K562 (cell line): ENCODE results near the gene ERGIC1. TPM values are rescaled to one million over a fixed set of nuclear protein-coding genes. Genes with fewer than 3 reads are reported as not detected.

ENCODE experiments used
- ARID2 ChIP-seq: fragments of 450-650 bp; IDR thresholded peaks from 2 replicates; pipeline ENCODE4 v1.6.1; 2017; ENCODE audit warnings: antibody characterized with exemption, mild to moderate bottlenecking
- ESRRA ChIP-seq: fragments of 450-650 bp; IDR thresholded peaks from 2 replicates; pipeline ENCODE4 v1.6.1; 2014; ENCODE audit warnings: low read depth, mild to moderate bottlenecking, moderate library complexity, borderline replicate concordance
- HIVEP1 ChIP-seq: fragments of 250-450 bp; sonication (Bioruptor Pico); IDR thresholded peaks from 2 replicates; pipeline ENCODE4 v1.4.0; 2020; ENCODE audit warnings: mild to moderate bottlenecking
- JUND ChIP-seq, 2 experiments: IDR thresholded peaks; 2 replicates in 1 of 2; 3 replicates in 1 of 2; pipeline ENCODE4 v1.6.1; 2011; ENCODE audit warnings: borderline replicate concordance in 2 of 2, low read depth in 2 of 2, low read length in 2 of 2, improper control_type of control experiment in 1 of 2, missing biosample characterization in 1 of 2, missing genetic modification characterization in 1 of 2, missing genetic modification reagents in 1 of 2
- PHF21A ChIP-seq: fragments of 450-650 bp; IDR thresholded peaks from 2 replicates; pipeline ENCODE4 v1.6.1; 2017; ENCODE audit warnings: low read depth, borderline replicate concordance
- POLR2G ChIP-seq: fragments of 200-400 bp; formaldehyde crosslinking; IDR thresholded peaks from 2 replicates; pipeline ENCODE4 v1.6.1; 2017; ENCODE audit warnings: low read depth, mild to moderate bottlenecking, antibody characterized with exemption, low read length, moderate library complexity
- PTTG1 ChIP-seq: fragments of 450-650 bp; IDR thresholded peaks from 2 replicates; pipeline ENCODE4 v1.6.1; 2016; ENCODE audit warnings: low read depth, mild to moderate bottlenecking, missing genetic modification characterization, missing compliant biosample characterization
- SIN3A ChIP-seq, 2 experiments: fragments of 150-350 bp in 1 of 2; IDR thresholded peaks; 2 replicates each; pipeline ENCODE4 v1.6.1; 2011 to 2016; ENCODE audit warnings: borderline replicate concordance in 2 of 2, low read depth in 2 of 2, low read length in 2 of 2, mild to moderate bottlenecking in 2 of 2, moderate library complexity in 2 of 2; ENCODE audit not compliant: control insufficient read depth in 1 of 2
- polyA plus RNA-seq, 8 experiments: library from polyadenylated mRNA; depleted of rRNA in 4 of 8; stranded (reverse) in 5 of 8; unstranded in 3 of 8; fragments of >200 nt; fragmentation: Nextera tagmentation in 2 of 8; fragmentation: Illumina TruSeq in 1 of 8; extraction: Ambion mirVana in 2 of 8; extraction: Trizol in 1 of 8; gene quantifications; 2 replicates each; pipeline versions ENCODE4 v1.2.1 to v1.2.3, GENCODE V29; 2011 to 2014; ENCODE audit warnings: inconsistent platforms in 1 of 8, missing spikeins in 1 of 8
- total RNA-seq, 7 experiments: library from RNA; depleted of rRNA in 6 of 7; stranded (reverse); fragments of >200 nt in 6 of 7; fragmentation: Illumina TruSeq in 2 of 7; extraction: Trizol in 2 of 7; gene quantifications; 2 replicates each; pipeline versions ENCODE4 v1.2.1 to v1.2.3, GENCODE V29; 2011 to 2021; ENCODE audit warnings: low replicate concordance in 1 of 7
- TF ChIP-seq, protein P1 (sequence below), 2 experiments: fragments of 450-650 bp; IDR thresholded peaks; 2 replicates each; pipeline ENCODE4 v1.6.1; 2016; ENCODE audit warnings: mild to moderate bottlenecking in 2 of 2, borderline replicate concordance in 1 of 2, low read depth in 1 of 2, moderate library complexity in 1 of 2
- TF ChIP-seq, protein P2 (sequence below): fragments of 250-450 bp; sonication (Bioruptor Pico); IDR thresholded peaks from 2 replicates; pipeline ENCODE4 v1.4.0; 2020

The ERGIC1 gene
- total and polyA plus RNA-seq, 9 of the 15 experiments (the other 6 are each of a cell fraction or from before 2014, with no cell fraction given), result 5.5 to 68.4 (median 36.4) TPM

GRCh38 chr5:172872997-172873491, 39.0 kb downstream of the ERGIC1 start (continued):
- TF ChIP-seq, protein P1, sequence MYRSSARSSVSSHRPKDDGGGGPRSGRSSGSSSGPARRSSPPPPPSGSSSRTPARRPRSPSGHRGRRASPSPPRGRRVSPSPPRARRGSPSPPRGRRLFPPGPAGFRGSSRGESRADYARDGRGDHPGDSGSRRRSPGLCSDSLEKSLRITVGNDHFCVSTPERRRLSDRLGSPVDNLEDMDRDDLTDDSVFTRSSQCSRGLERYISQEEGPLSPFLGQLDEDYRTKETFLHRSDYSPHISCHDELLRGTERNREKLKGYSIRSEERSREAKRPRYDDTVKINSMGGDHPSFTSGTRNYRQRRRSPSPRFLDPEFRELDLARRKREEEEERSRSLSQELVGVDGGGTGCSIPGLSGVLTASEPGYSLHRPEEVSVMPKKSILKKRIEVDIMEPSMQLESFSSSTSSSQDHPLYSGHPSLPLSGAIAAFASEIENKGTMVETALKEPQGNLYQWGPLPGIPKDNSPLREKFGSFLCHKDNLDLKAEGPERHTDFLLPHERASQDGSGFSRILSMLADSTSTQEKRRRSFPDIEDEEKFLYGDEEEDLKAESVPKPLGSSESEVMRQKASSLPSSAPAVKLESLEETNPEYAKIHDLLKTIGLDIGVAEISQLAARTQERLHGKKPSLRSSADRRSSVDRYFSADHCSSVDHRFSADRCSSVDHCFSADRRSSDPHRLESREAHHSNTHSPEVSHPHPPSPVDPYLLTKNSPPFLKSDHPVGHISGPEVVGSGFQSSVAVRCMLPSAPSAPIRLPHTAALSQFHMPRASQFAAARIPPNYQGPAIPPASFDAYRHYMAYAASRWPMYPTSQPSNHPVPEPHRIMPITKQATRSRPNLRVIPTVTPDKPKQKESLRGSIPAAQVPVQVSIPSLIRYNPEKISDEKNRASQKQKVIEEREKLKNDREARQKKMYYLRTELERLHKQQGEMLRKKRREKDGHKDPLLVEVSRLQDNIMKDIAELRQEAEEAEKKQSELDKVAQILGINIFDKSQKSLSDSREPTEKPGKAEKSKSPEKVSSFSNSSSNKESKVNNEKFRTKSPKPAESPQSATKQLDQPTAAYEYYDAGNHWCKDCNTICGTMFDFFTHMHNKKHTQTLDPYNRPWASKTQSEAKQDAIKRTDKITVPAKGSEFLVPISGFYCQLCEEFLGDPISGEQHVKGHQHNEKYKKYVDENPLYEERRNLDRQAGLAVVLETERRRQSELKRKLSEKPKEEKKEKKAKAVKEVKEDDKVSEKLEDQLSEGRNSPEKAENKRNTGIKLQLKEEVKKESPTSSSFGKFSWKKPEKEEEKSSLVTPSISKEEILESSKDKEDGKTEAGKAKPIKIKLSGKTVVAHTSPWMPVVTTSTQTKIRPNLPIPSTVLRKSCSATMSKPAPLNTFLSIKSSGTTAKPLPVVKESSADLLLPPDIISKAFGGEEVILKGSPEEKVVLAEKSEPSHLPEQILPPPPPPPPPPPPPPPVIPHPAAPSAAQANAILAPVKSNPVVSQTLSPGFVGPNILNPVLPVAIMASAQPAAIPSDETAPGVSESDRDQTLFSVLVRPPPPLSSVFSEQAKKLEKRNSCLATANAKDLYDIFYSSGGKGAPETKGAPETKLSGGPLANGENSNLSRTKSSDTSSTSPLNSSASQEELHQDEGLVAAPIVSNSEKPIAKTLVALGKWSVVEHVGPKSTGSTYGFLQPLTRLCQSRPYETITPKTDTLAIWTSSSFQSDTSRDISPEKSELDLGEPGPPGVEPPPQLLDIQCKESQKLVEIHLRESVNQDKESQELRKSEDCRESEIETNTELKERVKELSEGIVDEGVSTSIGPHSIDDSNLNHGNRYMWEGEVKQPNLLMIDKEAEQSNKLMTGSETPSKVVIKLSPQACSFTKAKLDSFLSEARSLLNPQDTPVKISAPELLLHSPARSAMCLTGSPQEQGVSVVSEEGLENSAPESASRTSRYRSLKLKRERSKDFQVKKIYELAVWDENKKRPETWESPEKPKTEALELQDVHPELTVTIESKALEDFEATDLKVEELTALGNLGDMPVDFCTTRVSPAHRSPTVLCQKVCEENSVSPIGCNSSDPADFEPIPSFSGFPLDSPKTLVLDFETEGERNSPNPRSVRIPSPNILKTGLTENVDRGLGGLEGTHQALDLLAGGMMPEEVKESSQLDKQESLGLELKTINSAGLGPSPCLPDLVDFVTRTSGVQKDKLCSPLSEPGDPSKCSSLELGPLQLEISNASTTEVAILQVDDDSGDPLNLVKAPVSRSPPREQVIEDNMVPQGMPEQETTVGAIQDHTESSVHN (IDR thresholded peaks at IDR 0.05; ENCODE audit: borderline replicate concordance in 1 of 2, low read depth in 1 of 2), result no peak
- TF ChIP-seq SIN3A (IDR thresholded peaks at IDR 0.05; ENCODE audit: borderline replicate concordance in 2 of 2, control insufficient read depth in 1 of 2, low read depth in 2 of 2, low read length in 2 of 2) (no peak), HIVEP1 (no peak), POLR2G (no peak), JUND (IDR thresholded peaks at IDR 0.05; ENCODE audit: borderline replicate concordance, low read depth, low read length) (no peak), JUND (tag; IDR thresholded peaks at IDR 0.05; ENCODE audit: borderline replicate concordance, low read depth, low read length) (no peak), ESRRA (no peak), ARID2 (no peak), PTTG1 (tag) (no peak), PHF21A (no peak)
- TF ChIP-seq, protein P2, sequence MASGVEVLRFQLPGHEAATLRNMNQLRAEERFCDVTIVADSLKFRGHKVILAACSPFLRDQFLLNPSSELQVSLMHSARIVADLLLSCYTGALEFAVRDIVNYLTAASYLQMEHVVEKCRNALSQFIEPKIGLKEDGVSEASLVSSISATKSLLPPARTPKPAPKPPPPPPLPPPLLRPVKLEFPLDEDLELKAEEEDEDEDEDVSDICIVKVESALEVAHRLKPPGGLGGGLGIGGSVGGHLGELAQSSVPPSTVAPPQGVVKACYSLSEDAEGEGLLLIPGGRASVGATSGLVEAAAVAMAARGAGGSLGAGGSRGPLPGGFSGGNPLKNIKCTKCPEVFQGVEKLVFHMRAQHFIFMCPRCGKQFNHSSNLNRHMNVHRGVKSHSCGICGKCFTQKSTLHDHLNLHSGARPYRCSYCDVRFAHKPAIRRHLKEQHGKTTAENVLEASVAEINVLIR, result no peak
